Upper lobe of left lung (tissue), 6 donors: ENCODE data around the gene IL3RA. TPM values are rescaled to one million over a fixed set of nuclear protein-coding genes. Genes with fewer than 3 reads are reported as not detected.

Source experiments
- ATAC-seq, 2 donors: fragments of 200-7000 bp; cut with Tn5 transposase; one replicate each; pipeline ENCODE4 v1.9.1; 2022; ENCODE audit warnings: mild to moderate bottlenecking in 2 of 2, moderate library complexity in 2 of 2; ENCODE audit not compliant: low FRiP score in 2 of 2
- DNase-seq, 2 donors: peaks; one replicate each; pipeline ENCODE4 v3.0.0-alpha.2; 2019 to 2020
- H3K27ac ChIP-seq, 4 donors: fragments of 200-600 bp; sonication (generic); one replicate each; pipeline ENCODE4 v1.5.1; 2016 to 2019
- H3K27me3 ChIP-seq, 4 donors: fragments of 200-600 bp; sonication (generic); one replicate each; pipeline ENCODE4 v1.5.1; 2017 to 2019
- H3K36me3 ChIP-seq, 4 donors: fragments of 200-600 bp; sonication (generic); one replicate each; pipeline ENCODE4 v1.5.1; 2016 to 2019
- H3K4me1 ChIP-seq, 4 donors: fragments of 200-600 bp; sonication (generic); one replicate each; pipeline ENCODE4 v1.5.1; 2018 to 2019
- H3K4me3 ChIP-seq, 4 donors: fragments of 200-600 bp; sonication (generic); one replicate each; pipeline ENCODE4 v1.5.1; 2017 to 2019; ENCODE audit warnings: mild to moderate bottlenecking in 2 of 4, moderate library complexity in 1 of 4
- H3K9me3 ChIP-seq, 4 donors: fragments of 200-600 bp; sonication (generic); one replicate each; pipeline ENCODE4 v1.5.1; 2018 to 2019
- CTCF ChIP-seq, 6 experiments: fragments of 450-650 bp in 4 of 6; fragments of 200-600 bp in 2 of 6; sonication (generic) in 2 of 6; IDR thresholded peaks; one replicate each; pipeline ENCODE4 v1.5.1; 2016 to 2019; ENCODE audit warnings: antibody characterized with exemption in 6 of 6
- EP300 ChIP-seq, 4 donors: sonication (generic); formaldehyde crosslinking; IDR thresholded peaks; one replicate each; pipeline ENCODE4 v1.5.1; 2017; ENCODE audit warnings: antibody characterized with exemption in 4 of 4, control low read depth in 2 of 4
- POLR2A ChIP-seq, 4 donors: fragments of 450-650 bp; IDR thresholded peaks; one replicate each; pipeline ENCODE4 v1.5.1; 2016 to 2017; ENCODE audit warnings: antibody characterized with exemption in 4 of 4, mild to moderate bottlenecking in 2 of 4
- POLR2AphosphoS5 ChIP-seq, 2 donors: sonication (generic); formaldehyde crosslinking; IDR thresholded peaks; one replicate each; pipeline ENCODE4 v1.5.1; 2017; ENCODE audit warnings: antibody characterized with exemption in 2 of 2
- WGBS, 2 donors: methylation state at CpG; one replicate each; pipeline ENCODE4 v1.1.5; 2017 to 2018; 5-methylcytosine and 5-hydroxymethylcytosine counted together
- total RNA-seq, 6 donors: library from RNA; depleted of rRNA in 4 of 6; stranded (reverse); fragments of >200 nt in 4 of 6; gene quantifications; one replicate each; pipeline versions ENCODE4 v1.1.0 to v1.2.1, GENCODE V29; 2016 to 2021
- donor health status: DM: no; HTN: no; CAD: no; lungs with moderate emphysema.
- donor health status: DM: no; HTN: yes; CAD: no; lungs with severe emphysema.

The IL3RA gene
- total RNA-seq, 6 donors from 2014 or later = 8.8 to 62.3 (median 31.9) TPM

GRCh38 chrX:1416965-1417760 lies 80.6 kb downstream of the IL3RA start:
- Histone ChIP-seq H3K4me3 (no peak overlapping the region), H3K27ac (no peak overlapping the region), H3K27me3 (no peaks in the 10 kb centered on the region), H3K36me3 (peaks cover 0 to 62% (median 34%) of the 10 kb centered on the region in 4 donors), H3K9me3 (peaks cover 0 to 6% (median 5%) of the 10 kb centered on the region in 4 donors), H3K4me1 (no peaks in the 10 kb centered on the region)
- ATAC-seq (no peak), DNase-seq (no peak)
- no peak for TF ChIP-seq CTCF (IDR thresholded peaks at IDR 0.05)
- TF ChIP-seq POLR2AphosphoS5 (IDR thresholded peaks at IDR 0.05) = no peak
- TF ChIP-seq POLR2A (IDR thresholded peaks at IDR 0.05) = no peak
- TF ChIP-seq EP300 (IDR thresholded peaks at IDR 0.05) = no peak
- 74 to 78% methylated on average over 9 to 13 of the region's 14 CpGs for WGBS, 2 donors

DNA sequence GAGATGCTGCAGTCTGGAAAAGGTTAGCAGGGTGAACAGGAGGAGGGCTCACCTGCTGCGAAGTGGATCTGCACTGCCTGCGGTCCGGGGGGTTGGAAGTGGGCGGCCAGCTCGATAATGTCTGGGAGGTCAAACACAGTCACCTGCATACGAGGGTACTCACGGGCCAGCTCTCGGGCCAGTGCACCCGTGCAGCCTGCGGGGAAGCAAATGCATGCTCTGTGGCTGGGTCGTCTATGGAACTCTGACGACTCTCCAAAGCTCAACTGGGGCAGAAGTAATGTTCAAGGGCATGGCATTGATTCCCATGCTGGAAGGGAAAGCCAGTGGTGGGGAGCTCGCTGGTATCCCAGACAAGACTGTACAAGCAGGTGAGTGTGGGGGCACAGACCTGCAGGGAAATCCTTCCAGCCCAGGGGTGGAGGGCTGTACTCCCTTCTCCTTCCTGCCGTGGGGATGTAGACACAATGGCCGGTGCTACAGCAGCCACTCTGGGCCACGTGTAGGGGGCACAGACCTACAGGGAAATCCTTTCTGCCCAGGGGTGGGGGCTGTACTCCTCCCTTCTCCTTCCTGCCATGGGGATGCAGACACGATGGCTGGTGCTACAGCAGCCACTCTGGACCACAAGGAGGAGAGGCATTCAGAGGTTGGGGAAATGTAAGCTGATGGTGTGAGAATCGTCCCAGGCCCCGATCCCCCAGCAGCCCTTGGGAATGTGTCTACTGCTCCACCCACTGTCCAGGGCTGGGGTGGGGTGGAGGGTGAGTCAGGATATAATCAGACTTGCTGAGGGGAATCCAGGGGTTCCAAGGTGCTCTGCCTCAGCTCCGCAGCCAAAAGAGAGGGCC lies 81.6 kb downstream of the IL3RA start:
- WGBS, 2 donors = 93 to 98% methylated on average over 12 to 20 of the region's 20 CpGs
- peaks cover 0 to 62% (median 29%) of the 10 kb centered on the region in 4 donors for H3K36me3 ChIP-seq

GRCh38 chrX:1418901-1419544 lies 82.4 kb downstream of the IL3RA start:
- whole genome bisulfite sequencing, 2 donors = 91 to 94% methylated on average over 17 to 29 of the region's 29 CpGs
- Histone ChIP-seq H3K4me3 (no peak overlapping the region), H3K27me3 (no peaks in the 10 kb centered on the region), H3K36me3 (peaks cover 0 to 56% (median 24%) of the 10 kb centered on the region in 4 donors), H3K27ac (no peak overlapping the region), H3K9me3 (peaks cover 0 to 12% (median 11%) of the 10 kb centered on the region in 4 donors), H3K4me1 (no peaks in the 10 kb centered on the region)
- DNase-seq = no peak
- ATAC-seq = peak in 1 of 2 donors; percentile 23
- TF ChIP-seq POLR2AphosphoS5 (IDR thresholded peaks at IDR 0.05) (no peak), POLR2A (IDR thresholded peaks at IDR 0.05) (no peak), CTCF (IDR thresholded peaks at IDR 0.05) (no peak), EP300 (IDR thresholded peaks at IDR 0.05) (no peak)

More for the DNA sequence above, 81.6 kb downstream of the IL3RA start:
- DNase-seq = no peak
- H3K9me3 ChIP-seq = peaks cover 0 to 12% (median 11%) of the 10 kb centered on the region in 4 donors
- no peak overlapping the region for H3K27ac ChIP-seq
- no peak overlapping the region for H3K4me3 ChIP-seq
- no peak for TF ChIP-seq CTCF (IDR thresholded peaks at IDR 0.05)
- no peak for TF ChIP-seq POLR2A (IDR thresholded peaks at IDR 0.05)
- no peak for TF ChIP-seq EP300 (IDR thresholded peaks at IDR 0.05)
- no peak for TF ChIP-seq POLR2AphosphoS5 (IDR thresholded peaks at IDR 0.05)
- no peaks in the 10 kb centered on the region for H3K4me1 ChIP-seq
- no peak for ATAC-seq
- no peaks in the 10 kb centered on the region for H3K27me3 ChIP-seq

DNA sequence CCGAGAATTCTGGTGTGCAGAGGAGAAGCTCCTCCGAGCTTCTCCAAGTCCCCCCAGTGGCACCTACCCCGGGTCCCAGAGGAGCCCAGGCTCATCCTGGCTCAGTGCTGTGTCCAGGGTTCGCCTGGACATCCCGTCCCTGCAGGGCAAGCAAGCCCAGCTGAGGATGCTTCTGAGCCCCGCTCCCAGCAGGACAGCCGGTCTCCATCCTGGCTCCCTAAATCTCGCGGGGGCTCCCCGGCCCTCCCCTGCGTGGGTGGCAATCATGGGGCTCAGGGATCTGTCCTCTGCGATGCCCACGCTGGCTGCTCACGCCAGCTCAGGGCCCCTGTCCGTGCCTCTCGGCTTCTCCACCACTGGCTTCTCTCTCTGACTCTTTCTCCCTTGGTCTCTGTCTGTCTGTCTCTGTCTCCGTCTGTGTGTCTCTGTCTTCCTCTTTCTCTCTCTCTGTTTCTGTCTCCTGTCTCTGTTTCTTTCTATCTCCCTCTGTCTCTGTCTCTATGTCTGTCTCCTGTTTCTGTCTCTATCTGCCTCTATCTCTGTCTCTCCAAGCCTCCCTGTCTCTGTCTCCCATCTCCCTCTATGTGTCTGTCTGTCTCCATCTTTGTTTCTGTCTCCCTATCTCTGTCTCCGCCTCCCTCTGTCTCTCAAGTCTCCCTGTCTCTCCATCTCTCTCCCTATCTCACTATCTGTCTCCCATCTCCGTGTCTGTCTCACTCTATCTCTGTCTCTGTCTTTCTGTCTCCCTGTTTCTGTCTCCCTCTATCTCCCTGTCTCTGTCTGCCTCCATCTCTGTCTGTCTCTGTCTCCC lies 83.2 kb downstream of the IL3RA start:
- ATAC-seq (no peak), DNase-seq (no peak)
- no peak overlapping the region for H3K27ac ChIP-seq
- no peak overlapping the region for H3K4me3 ChIP-seq
- peaks cover 0 to 12% (median 11%) of the 10 kb centered on the region in 4 donors for H3K9me3 ChIP-seq
- no peaks in the 10 kb centered on the region for H3K4me1 ChIP-seq
- TF ChIP-seq CTCF (IDR thresholded peaks at IDR 0.05) (no peak), POLR2A (IDR thresholded peaks at IDR 0.05) (no peak), POLR2AphosphoS5 (IDR thresholded peaks at IDR 0.05) (no peak), EP300 (IDR thresholded peaks at IDR 0.05) (no peak)
- peaks cover 0 to 52% (median 19%) of the 10 kb centered on the region in 4 donors for H3K36me3 ChIP-seq
- H3K27me3 ChIP-seq = no peaks in the 10 kb centered on the region
- 90 to 94% methylated on average over 15 to 16 of the region's 19 CpGs for WGBS, 2 donors
